Upper lobe of right lung (tissue), 1 donor: ENCODE measurements around the gene MAGI2. TPM values are rescaled to one million over a fixed set of nuclear protein-coding genes. Genes with fewer than 3 reads are reported as not detected.

Experiments used
- ATAC-seq: fragments of 200-7000 bp; cut with Tn5 transposase; one replicate; pipeline ENCODE4 v1.9.1; 2020; ENCODE audit warnings: mild to moderate bottlenecking, moderate library complexity
- DNase-seq: peaks from one replicate; pipeline ENCODE4 v3.0.0-alpha.2; 2020
- H3K27ac ChIP-seq: fragments of 200-600 bp; one replicate; pipeline ENCODE4 v1.8.0; 2022
- H3K27me3 ChIP-seq: fragments of 200-600 bp; one replicate; pipeline ENCODE4 v1.8.0; 2022; ENCODE audit warnings: mild to moderate bottlenecking
- H3K36me3 ChIP-seq: fragments of 200-600 bp; one replicate; pipeline ENCODE4 v1.8.0; 2022
- H3K4me1 ChIP-seq: fragments of 200-600 bp; one replicate; pipeline ENCODE4 v1.8.0; 2022
- H3K4me3 ChIP-seq: fragments of 200-600 bp; one replicate; pipeline ENCODE4 v1.8.0; 2022; ENCODE audit warnings: mild to moderate bottlenecking
- H3K9me3 ChIP-seq: fragments of 200-600 bp; one replicate; pipeline ENCODE4 v1.8.0; 2022
- CTCF ChIP-seq: fragments of 200-600 bp; IDR thresholded peaks from one replicate; pipeline ENCODE4 v1.8.0; 2022; ENCODE audit warnings: antibody characterized with exemption
- intact Hi-C: fragments of 100-400 bp; cut with DNase I; formaldehyde crosslinking; loops from one replicate; pipeline ENCODE4 v1.11.0; 2022
- total RNA-seq: library from RNA; stranded (reverse); fragmentation: NEBNext Ultra II Directional; extraction: Animal tissue kit (Norgen Biotek cat#: 25700); gene quantifications from one replicate; pipeline ENCODE4 v1.2.1, GENCODE V29; 2021
- donor health status: DM: no; HTN: yes; CAD: no; lungs with severe emphysema.

The MAGI2 gene
- total RNA-seq, 1 donor from 2014 or later: 12.8 TPM

GRCh38 chr7:78472519-78472918 is 980.9 kb downstream of the MAGI2 start:
- no peaks in the 10 kb centered on the region for H3K36me3 ChIP-seq
- no peak for ATAC-seq
- intact Hi-C loops: no loop called here
- no peak overlapping the region for H3K27ac ChIP-seq
- no peaks in the 10 kb centered on the region for H3K27me3 ChIP-seq
- H3K4me1 ChIP-seq: no peaks in the 10 kb centered on the region
- DNase-seq: no peak
- no peak overlapping the region for H3K4me3 ChIP-seq
- TF ChIP-seq CTCF: no peak
- no peaks in the 10 kb centered on the region for H3K9me3 ChIP-seq

- no peaks in the 10 kb centered on the region for H3K27me3 ChIP-seq
- H3K27ac ChIP-seq: no peak overlapping the region
- TF ChIP-seq CTCF: no peak
- H3K4me3 ChIP-seq: no peak overlapping the region
- H3K4me1 ChIP-seq: no peaks in the 10 kb centered on the region
- H3K36me3 ChIP-seq: no peaks in the 10 kb centered on the region
- H3K9me3 ChIP-seq: no peaks in the 10 kb centered on the region
- DNase-seq: no peak
- intact Hi-C loops: no loop called here
- ATAC-seq: no peak
Observed at GRCh38 chr7:78465894-78466293, 987.6 kb downstream of the MAGI2 start.

GRCh38 chr7:78463039-78463438 is 990.4 kb downstream of the MAGI2 start:
- no peaks in the 10 kb centered on the region for H3K4me1 ChIP-seq
- H3K9me3 ChIP-seq: no peaks in the 10 kb centered on the region
- TF ChIP-seq CTCF: no peak
- no peak overlapping the region for H3K4me3 ChIP-seq
- no peak overlapping the region for H3K27ac ChIP-seq
- H3K27me3 ChIP-seq: no peaks in the 10 kb centered on the region
- no peaks in the 10 kb centered on the region for H3K36me3 ChIP-seq
- ATAC-seq: no peak
- intact Hi-C loops: no loop called here
- no peak for DNase-seq

- Histone ChIP-seq H3K27ac (no peak overlapping the region), H3K36me3 (no peaks in the 10 kb centered on the region), H3K9me3 (no peaks in the 10 kb centered on the region), H3K4me1 (no peaks in the 10 kb centered on the region), H3K27me3 (no peaks in the 10 kb centered on the region), H3K4me3 (no peak overlapping the region)
- ATAC-seq (no peak), DNase-seq (no peak)
- intact Hi-C loops: no loop called here
- no peak for TF ChIP-seq CTCF
Observed at GRCh38 chr7:78450706-78451105, 1002.8 kb downstream of the MAGI2 start.

- no peaks in the 10 kb centered on the region for H3K36me3 ChIP-seq
- TF ChIP-seq CTCF: no peak
- intact Hi-C loops: no loop called here
- H3K27ac ChIP-seq: no peak overlapping the region
- DNase-seq: no peak
- H3K27me3 ChIP-seq: no peaks in the 10 kb centered on the region
- H3K4me3 ChIP-seq: no peak overlapping the region
- H3K4me1 ChIP-seq: no peaks in the 10 kb centered on the region
- no peak for ATAC-seq
- H3K9me3 ChIP-seq: no peaks in the 10 kb centered on the region
Observed at GRCh38 chr7:78448911-78449310, 1004.6 kb downstream of the MAGI2 start.

- H3K27ac ChIP-seq: no peak overlapping the region
- DNase-seq (no peak), ATAC-seq (no peak)
- intact Hi-C loops: no loop called here
- no peaks in the 10 kb centered on the region for H3K4me1 ChIP-seq
- TF ChIP-seq CTCF: no peak
- no peaks in the 10 kb centered on the region for H3K9me3 ChIP-seq
- no peaks in the 10 kb centered on the region for H3K27me3 ChIP-seq
- no peaks in the 10 kb centered on the region for H3K36me3 ChIP-seq
- H3K4me3 ChIP-seq: no peak overlapping the region
Observed at GRCh38 chr7:78444267-78444666, 1009.2 kb downstream of the MAGI2 start.
